ENCODE data around the gene RGPD3. TPM values are rescaled to one million over a fixed set of nuclear protein-coding genes. Genes with fewer than 3 reads are reported as not detected.

RGPD3 gene
- total RNA-seq, 1 donor from 2014 or later: 0.07 TPM

GRCh38 chr2:106366204-106366885 lies 101.9 kb downstream of the RGPD3 start:
- Mint-ChIP-seq H3K27ac (ENCODE audit: unreplicated experiment) (no peak overlapping the region), H3K4me1 (ENCODE audit: low read depth) (no peaks in the 10 kb centered on the region), H3K36me3 (ENCODE audit: low read depth) (peaks cover 3% of the 10 kb centered on the region), H3K27me3 (ENCODE audit: low read depth) (peaks cover 9% of the 10 kb centered on the region), H3K4me3 (ENCODE audit: unreplicated experiment) (no peak overlapping the region), H3K9me3 (ENCODE audit: low read depth) (peaks cover 4% of the 10 kb centered on the region)
- no peak for TF ChIP-seq CTCF (IDR thresholded peaks at IDR 0.05)
- DNase-seq (ENCODE audit: low spot score): no peak

- Mint-ChIP-seq H3K36me3 (ENCODE audit: low read depth) (peaks cover 3% of the 10 kb centered on the region), H3K27ac (ENCODE audit: unreplicated experiment) (no peak overlapping the region), H3K4me1 (ENCODE audit: low read depth) (peaks cover 3% of the 10 kb centered on the region), H3K4me3 (ENCODE audit: unreplicated experiment) (no peak overlapping the region), H3K9me3 (ENCODE audit: low read depth) (peaks cover 4% of the 10 kb centered on the region), H3K27me3 (ENCODE audit: low read depth) (peaks cover 9% of the 10 kb centered on the region)
- DNase-seq (ENCODE audit: low spot score): no peak
- TF ChIP-seq CTCF (IDR thresholded peaks at IDR 0.05): no peak
Measured at GRCh38 chr2:106363791-106364190, 104.4 kb downstream of the RGPD3 start.

- H3K4me1 Mint-ChIP-seq (ENCODE audit: low read depth): peaks cover 11% of the 10 kb centered on the region
- H3K9me3 Mint-ChIP-seq (ENCODE audit: low read depth): peaks cover 4% of the 10 kb centered on the region
Measured at GRCh38 chr2:106362789-106363188, 105.4 kb downstream of the RGPD3 start.

GRCh38 chr2:106359512-106359911 lies 108.7 kb downstream of the RGPD3 start:
- Mint-ChIP-seq H3K27ac (ENCODE audit: unreplicated experiment) (no peak overlapping the region), H3K4me3 (ENCODE audit: unreplicated experiment) (no peak overlapping the region), H3K4me1 (ENCODE audit: low read depth) (peaks cover 11% of the 10 kb centered on the region), H3K36me3 (ENCODE audit: low read depth) (peaks cover under 1% of the 10 kb centered on the region), H3K9me3 (ENCODE audit: low read depth) (peaks cover under 1% of the 10 kb centered on the region), H3K27me3 (ENCODE audit: low read depth) (peaks cover 7% of the 10 kb centered on the region)
- TF ChIP-seq CTCF (IDR thresholded peaks at IDR 0.05): no peak
- no peak for DNase-seq (ENCODE audit: low spot score)

More at GRCh38 chr2:106362789-106363188, 105.4 kb downstream of the RGPD3 start:
- DNase-seq (ENCODE audit: low spot score): no peak
- Mint-ChIP-seq H3K36me3 (ENCODE audit: low read depth) (peaks cover 3% of the 10 kb centered on the region), H3K27me3 (ENCODE audit: low read depth) (peaks cover 9% of the 10 kb centered on the region), H3K27ac (ENCODE audit: unreplicated experiment) (no peak overlapping the region), H3K4me3 (ENCODE audit: unreplicated experiment) (no peak overlapping the region)
- TF ChIP-seq CTCF (IDR thresholded peaks at IDR 0.05): no peak

GRCh38 chr2:106358521-106358920 lies 109.7 kb downstream of the RGPD3 start:
- Mint-ChIP-seq H3K27ac (ENCODE audit: unreplicated experiment) (no peak overlapping the region), H3K36me3 (ENCODE audit: low read depth) (peaks cover 1% of the 10 kb centered on the region), H3K4me1 (ENCODE audit: low read depth) (peaks cover 11% of the 10 kb centered on the region), H3K27me3 (ENCODE audit: low read depth) (peaks cover 7% of the 10 kb centered on the region), H3K4me3 (ENCODE audit: unreplicated experiment) (peak overlapping the region; percentile 12), H3K9me3 (ENCODE audit: low read depth) (peaks cover 6% of the 10 kb centered on the region)
- TF ChIP-seq CTCF (IDR thresholded peaks at IDR 0.05): no peak
- DNase-seq (ENCODE audit: low spot score): no peak

All from chondrocyte (in vitro differentiated cells).